T-helper 9 cell (primary cell): Measurements from ENCODE around the gene CREB3L2.

Source experiments
- DNase-seq: peaks from one replicate; pipeline ENCODE4 v3.0.0-alpha.2; 2020

CREB3L2 gene

GRCh38 chr7:137967143-137968018, 34.5 kb downstream of the CREB3L2 start:
- DNase-seq = no peak

- DNase-seq = no peak
Observed at GRCh38 chr7:137966641-137967142, 35.2 kb downstream of the CREB3L2 start.

GRCh38 chr7:137965942-137966640, 35.8 kb downstream of the CREB3L2 start:
- no peak for DNase-seq

GRCh38 chr7:137964824-137965545, 36.9 kb downstream of the CREB3L2 start:
- no peak for DNase-seq

- no peak for DNase-seq
Observed at GRCh38 chr7:137962875-137963507, 38.9 kb downstream of the CREB3L2 start.

GRCh38 chr7:137962491-137962874, 39.4 kb downstream of the CREB3L2 start:
- no peak for DNase-seq

- no peak for DNase-seq
Observed at GRCh38 chr7:137961200-137962177, 40.4 kb downstream of the CREB3L2 start.

GRCh38 chr7:137960020-137960419, 41.9 kb downstream of the CREB3L2 start:
- DNase-seq = no peak

- DNase-seq = no peak
Observed at GRCh38 chr7:137958470-137959431, 43.1 kb downstream of the CREB3L2 start.

- no peak for DNase-seq
Observed at GRCh38 chr7:137957887-137958286, 44.0 kb downstream of the CREB3L2 start.

- DNase-seq = no peak
Observed at GRCh38 chr7:137956591-137956990, 45.3 kb downstream of the CREB3L2 start.

GRCh38 chr7:137956183-137956582, 45.7 kb downstream of the CREB3L2 start:
- no peak for DNase-seq

GRCh38 chr7:137954614-137955013, 47.3 kb downstream of the CREB3L2 start:
- DNase-seq = no peak

- DNase-seq = no peak
Observed at GRCh38 chr7:137953665-137954470, 48.0 kb downstream of the CREB3L2 start.

- DNase-seq = no peak
Observed at GRCh38 chr7:137953043-137953664, 48.7 kb downstream of the CREB3L2 start.

GRCh38 chr7:137952426-137952805, 49.5 kb downstream of the CREB3L2 start:
- DNase-seq = no peak

GRCh38 chr7:137951700-137952425, 50.0 kb downstream of the CREB3L2 start:
- no peak for DNase-seq

GRCh38 chr7:137950967-137951366, 50.9 kb downstream of the CREB3L2 start:
- DNase-seq = no peak
